Adipocyte (in vitro differentiated cells): ENCODE results near the gene GALNT10.

Experiments used
- DNase-seq: peaks from one replicate; pipeline ENCODE4 v3.0.0-alpha.2; 2015; ENCODE audit warnings: low read depth
- H3K27me3 ChIP-seq: replicated peaks from 2 replicates; pipeline ENCODE4 v1.7.0; 2013; ENCODE audit warnings: mild to moderate bottlenecking, low read length, moderate library complexity; ENCODE audit not compliant: control insufficient read depth, insufficient read depth
- H3K36me3 ChIP-seq: 2 replicates; pipeline ENCODE4 v1.7.0; 2013; ENCODE audit warnings: low read length, mild to moderate bottlenecking, moderate library complexity; ENCODE audit not compliant: control insufficient read depth, insufficient read depth, severe bottlenecking
- H3K4me1 ChIP-seq: 2 replicates; pipeline ENCODE4 v1.7.0; 2013; ENCODE audit warnings: mild to moderate bottlenecking, low read length, moderate library complexity; ENCODE audit not compliant: control insufficient read depth, insufficient read depth
- H3K4me3 ChIP-seq: 2 replicates; pipeline ENCODE4 v1.7.0; 2013; ENCODE audit warnings: mild to moderate bottlenecking, low read length, moderate library complexity
- H3K9ac ChIP-seq: 2 replicates; pipeline ENCODE4 v1.7.0; 2013; ENCODE audit warnings: mild to moderate bottlenecking, low read length, moderate library complexity
- H3K9me3 ChIP-seq: 2 replicates; pipeline ENCODE4 v1.7.0; 2013; ENCODE audit warnings: mild to moderate bottlenecking, low read length, moderate library complexity; ENCODE audit not compliant: control insufficient read depth

The GALNT10 gene

GRCh38 chr5:154162539-154163151 is 27.9 kb upstream of the GALNT10 start:
- peaks cover 7% of the 10 kb centered on the region for H3K4me1 ChIP-seq
- no peak for DNase-seq
- no peaks in the 10 kb centered on the region for H3K36me3 ChIP-seq
- H3K4me3 ChIP-seq = no peak overlapping the region
- no peaks in the 10 kb centered on the region for H3K9me3 ChIP-seq
- H3K9ac ChIP-seq = no peak overlapping the region
- H3K27me3 ChIP-seq = peaks cover 6% of the 10 kb centered on the region

GRCh38 chr5:154163327-154164248 is 26.9 kb upstream of the GALNT10 start:
- peaks cover 6% of the 10 kb centered on the region for H3K27me3 ChIP-seq
- H3K4me3 ChIP-seq = no peak overlapping the region
- peaks cover 7% of the 10 kb centered on the region for H3K4me1 ChIP-seq
- H3K9me3 ChIP-seq = no peaks in the 10 kb centered on the region
- H3K36me3 ChIP-seq = no peaks in the 10 kb centered on the region
- no peak for DNase-seq
- H3K9ac ChIP-seq = no peak overlapping the region

GRCh38 chr5:154164249-154164581 is 26.3 kb upstream of the GALNT10 start:
- Histone ChIP-seq H3K4me1 (peaks cover 7% of the 10 kb centered on the region), H3K9ac (no peak overlapping the region), H3K9me3 (no peaks in the 10 kb centered on the region), H3K27me3 (peaks cover 6% of the 10 kb centered on the region), H3K36me3 (no peaks in the 10 kb centered on the region), H3K4me3 (no peak overlapping the region)
- DNase-seq = no peak

- Histone ChIP-seq H3K4me3 (no peak overlapping the region), H3K27me3 (peaks cover 6% of the 10 kb centered on the region), H3K9me3 (no peaks in the 10 kb centered on the region), H3K36me3 (no peaks in the 10 kb centered on the region), H3K9ac (no peak overlapping the region), H3K4me1 (peaks cover 7% of the 10 kb centered on the region)
- DNase-seq = no peak
These were observed 24.6 kb upstream of the GALNT10 start for GRCh38 chr5:154165886-154166285.

- Histone ChIP-seq H3K9ac (no peak overlapping the region), H3K36me3 (no peaks in the 10 kb centered on the region), H3K9me3 (no peaks in the 10 kb centered on the region), H3K4me1 (peaks cover 6% of the 10 kb centered on the region), H3K4me3 (no peak overlapping the region), H3K27me3 (peaks cover 6% of the 10 kb centered on the region)
- no peak for DNase-seq
These were observed 23.4 kb upstream of the GALNT10 start for GRCh38 chr5:154166901-154167791.

GRCh38 chr5:154168395-154168794 is 22.1 kb upstream of the GALNT10 start:
- Histone ChIP-seq H3K27me3 (peaks cover 6% of the 10 kb centered on the region), H3K4me3 (no peak overlapping the region), H3K36me3 (no peaks in the 10 kb centered on the region), H3K9me3 (no peaks in the 10 kb centered on the region), H3K4me1 (no peaks in the 10 kb centered on the region), H3K9ac (no peak overlapping the region)
- DNase-seq = no peak

- DNase-seq = no peak
- no peaks in the 10 kb centered on the region for H3K4me1 ChIP-seq
- H3K9ac ChIP-seq = no peak overlapping the region
- H3K9me3 ChIP-seq = no peaks in the 10 kb centered on the region
- H3K27me3 ChIP-seq = no peaks in the 10 kb centered on the region
- H3K4me3 ChIP-seq = no peak overlapping the region
- H3K36me3 ChIP-seq = no peaks in the 10 kb centered on the region
These were observed 17.7 kb upstream of the GALNT10 start for GRCh38 chr5:154172785-154173184.

GRCh38 chr5:154174091-154174490 is 16.4 kb upstream of the GALNT10 start:
- Histone ChIP-seq H3K9ac (no peak overlapping the region), H3K4me1 (no peaks in the 10 kb centered on the region), H3K4me3 (no peak overlapping the region), H3K27me3 (peaks cover 3% of the 10 kb centered on the region), H3K9me3 (no peaks in the 10 kb centered on the region), H3K36me3 (no peaks in the 10 kb centered on the region)
- peak; percentile 50 for DNase-seq

- peak; percentile 38 for DNase-seq
- Histone ChIP-seq H3K9me3 (no peaks in the 10 kb centered on the region), H3K36me3 (no peaks in the 10 kb centered on the region), H3K4me1 (no peaks in the 10 kb centered on the region), H3K9ac (no peak overlapping the region), H3K4me3 (no peak overlapping the region), H3K27me3 (peaks cover 16% of the 10 kb centered on the region)
These were observed 14.4 kb upstream of the GALNT10 start for GRCh38 chr5:154176181-154176580.

- H3K27me3 ChIP-seq = peaks cover 17% of the 10 kb centered on the region
- no peaks in the 10 kb centered on the region for H3K9me3 ChIP-seq
- no peak overlapping the region for H3K9ac ChIP-seq
- no peak overlapping the region for H3K4me3 ChIP-seq
- no peaks in the 10 kb centered on the region for H3K4me1 ChIP-seq
- no peaks in the 10 kb centered on the region for H3K36me3 ChIP-seq
- DNase-seq = no peak
These were observed 11.9 kb upstream of the GALNT10 start for GRCh38 chr5:154178661-154179060.
